ENCODE data around the gene BBS12. TPM values are rescaled to one million over a fixed set of nuclear protein-coding genes. Genes with fewer than 3 reads are reported as not detected.

The BBS12 gene
- total and polyA plus RNA-seq, 11 donors: 1.1 to 11.9 (median 6.8) TPM

- H3K4me1 ChIP-seq: peaks cover 0 to 27% (median 5%) of the 10 kb centered on the region in 12 donors
- no peaks in the 10 kb centered on the region for H3K9me3 ChIP-seq
- H3K27me3 ChIP-seq: no peaks in the 10 kb centered on the region
- ATAC-seq (no peak), DNase-seq (no peak)
- H3K36me3 ChIP-seq: peaks cover 0 to 12% (median 0%) of the 10 kb centered on the region in 9 donors
- intact Hi-C loops (cut with DNase I): no loop called here
- peak overlapping the region in 2 of 12 donors; percentile 54 to 58 for H3K4me3 ChIP-seq
- no peak overlapping the region for H3K27ac ChIP-seq
- WGBS, 4 donors: 47 to 59% (median 51%) methylated on average over 3 of the region's 3 CpGs
- no peak for TF ChIP-seq POLR2A (IDR thresholded peaks at IDR 0.05)
- TF ChIP-seq, protein P1, sequence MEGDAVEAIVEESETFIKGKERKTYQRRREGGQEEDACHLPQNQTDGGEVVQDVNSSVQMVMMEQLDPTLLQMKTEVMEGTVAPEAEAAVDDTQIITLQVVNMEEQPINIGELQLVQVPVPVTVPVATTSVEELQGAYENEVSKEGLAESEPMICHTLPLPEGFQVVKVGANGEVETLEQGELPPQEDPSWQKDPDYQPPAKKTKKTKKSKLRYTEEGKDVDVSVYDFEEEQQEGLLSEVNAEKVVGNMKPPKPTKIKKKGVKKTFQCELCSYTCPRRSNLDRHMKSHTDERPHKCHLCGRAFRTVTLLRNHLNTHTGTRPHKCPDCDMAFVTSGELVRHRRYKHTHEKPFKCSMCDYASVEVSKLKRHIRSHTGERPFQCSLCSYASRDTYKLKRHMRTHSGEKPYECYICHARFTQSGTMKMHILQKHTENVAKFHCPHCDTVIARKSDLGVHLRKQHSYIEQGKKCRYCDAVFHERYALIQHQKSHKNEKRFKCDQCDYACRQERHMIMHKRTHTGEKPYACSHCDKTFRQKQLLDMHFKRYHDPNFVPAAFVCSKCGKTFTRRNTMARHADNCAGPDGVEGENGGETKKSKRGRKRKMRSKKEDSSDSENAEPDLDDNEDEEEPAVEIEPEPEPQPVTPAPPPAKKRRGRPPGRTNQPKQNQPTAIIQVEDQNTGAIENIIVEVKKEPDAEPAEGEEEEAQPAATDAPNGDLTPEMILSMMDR (IDR thresholded peaks at IDR 0.05): no peak
These were observed 29.6 kb upstream of the BBS12 start for GRCh38 chr4:122702939-122703338.

DNA sequence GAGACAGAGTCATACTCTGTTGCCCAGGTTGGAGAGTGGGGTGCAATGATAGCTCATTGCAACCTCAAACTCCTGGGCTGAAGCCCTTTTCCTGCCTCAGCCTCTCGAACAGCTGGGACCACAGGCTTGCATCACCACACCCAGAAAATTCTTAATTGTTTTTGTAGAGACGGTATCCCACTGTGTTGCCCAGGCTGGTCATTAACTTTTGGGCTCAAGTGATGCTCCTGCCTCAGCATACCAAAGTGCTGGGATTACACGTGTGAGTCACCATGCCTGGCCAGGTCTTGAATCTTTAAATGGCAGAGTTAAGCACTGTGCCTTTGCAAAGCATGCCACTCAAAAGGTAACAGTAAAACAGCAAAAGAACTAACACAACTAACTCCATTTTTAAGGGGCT is 28.6 kb upstream of the BBS12 start:
- ATAC-seq (no peak), DNase-seq (no peak)
- TF ChIP-seq, protein P1 (IDR thresholded peaks at IDR 0.05): no peak
- H3K4me3 ChIP-seq: no peak overlapping the region
- no peak overlapping the region for H3K27ac ChIP-seq
- peaks cover 0 to 12% (median 0%) of the 10 kb centered on the region in 9 donors for H3K36me3 ChIP-seq
- no peaks in the 10 kb centered on the region for H3K27me3 ChIP-seq
- WGBS, 4 donors: 52 to 74% (median 57%) methylated on average over 3 of the region's 3 CpGs
- intact Hi-C loops (cut with DNase I): no loop called here
- peaks cover 0 to 27% (median 5%) of the 10 kb centered on the region in 12 donors for H3K4me1 ChIP-seq
- no peaks in the 10 kb centered on the region for H3K9me3 ChIP-seq

DNA sequence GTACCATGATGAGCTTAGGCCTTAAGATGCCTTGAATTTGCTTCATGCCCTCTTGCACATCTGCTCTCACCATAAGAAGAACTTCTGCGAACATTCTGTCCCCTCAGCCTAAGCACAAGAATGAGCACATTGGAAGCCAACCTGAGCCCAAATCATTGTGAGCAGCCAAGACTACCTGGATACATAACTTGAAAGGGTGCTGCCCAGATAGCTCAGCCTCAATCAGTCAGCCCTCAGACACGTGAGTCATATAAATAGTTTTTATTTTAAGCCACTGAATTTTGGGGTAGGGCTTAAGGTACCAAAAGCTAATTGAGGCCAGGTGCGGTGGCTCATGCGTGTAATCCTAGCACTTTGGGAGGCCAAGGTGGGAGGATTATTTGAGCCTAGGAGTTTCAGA is 27.5 kb upstream of the BBS12 start:
- peaks cover 0 to 12% (median 0%) of the 10 kb centered on the region in 9 donors for H3K36me3 ChIP-seq
- WGBS, 4 donors: 82 to 90% (median 85%) methylated on average over 4 of the region's 4 CpGs
- H3K27ac ChIP-seq: no peak overlapping the region
- no peaks in the 10 kb centered on the region for H3K9me3 ChIP-seq
- ATAC-seq (no peak), DNase-seq (no peak)
- intact Hi-C loops (cut with DNase I): no loop called here
- TF ChIP-seq POLR2A (IDR thresholded peaks at IDR 0.05): no peak
- TF ChIP-seq, protein P1 (IDR thresholded peaks at IDR 0.05): no peak
- no peaks in the 10 kb centered on the region for H3K27me3 ChIP-seq
- peaks cover 0 to 22% (median 3%) of the 10 kb centered on the region in 12 donors for H3K4me1 ChIP-seq
- no peak overlapping the region for H3K4me3 ChIP-seq

GRCh38 chr4:122705547-122706117 is 26.9 kb upstream of the BBS12 start:
- TF ChIP-seq, protein P1 (IDR thresholded peaks at IDR 0.05): no peak
- no peak for TF ChIP-seq POLR2A (IDR thresholded peaks at IDR 0.05)
- no peaks in the 10 kb centered on the region for H3K9me3 ChIP-seq
- intact Hi-C loops (cut with DNase I): no loop called here
- peaks cover 0 to 12% (median 0%) of the 10 kb centered on the region in 9 donors for H3K36me3 ChIP-seq
- H3K4me1 ChIP-seq: peaks cover 0 to 25% (median 4%) of the 10 kb centered on the region in 12 donors
- ATAC-seq (no peak), DNase-seq (no peak)
- H3K27me3 ChIP-seq: no peaks in the 10 kb centered on the region
- H3K4me3 ChIP-seq: no peak overlapping the region
- H3K27ac ChIP-seq: no peak overlapping the region
- 55 to 70% (median 64%) methylated on average over 1 of the region's 1 CpG for WGBS, 4 donors

All from heart left ventricle (tissue), 16 donors.